SK-N-SH (cell line): ENCODE measurements around the gene MED27.

Source experiments
- EP300 ChIP-seq, 2 experiments: IDR thresholded peaks; 2 replicates each; pipeline versions ENCODE4 v1.4.0 to v1.6.1; 2012; ENCODE audit warnings: borderline replicate concordance in 1 of 2, low read depth in 1 of 2, low read length in 1 of 2
- FOXM1 ChIP-seq: IDR thresholded peaks from 2 replicates; pipeline ENCODE4 v1.4.0; 2012; ENCODE audit warnings: low read depth, mild to moderate bottlenecking
- TAF1 ChIP-seq: IDR thresholded peaks from 2 replicates; pipeline ENCODE4 v1.6.1; 2012; ENCODE audit warnings: low read depth, mild to moderate bottlenecking, low read length, moderate library complexity, borderline replicate concordance
- TF ChIP-seq, protein P1 (sequence below): fragments of 200-600 bp; sonication (generic); IDR thresholded peaks from 2 replicates; pipeline ENCODE4 v1.6.1; 2017; ENCODE audit warnings: antibody characterized with exemption, mild to moderate bottlenecking, moderate library complexity
- TF ChIP-seq, protein P2 (sequence below): fragments of 150-350 bp; IDR thresholded peaks from 2 replicates; pipeline ENCODE4 v1.6.1; 2017; ENCODE audit warnings: antibody characterized with exemption, low read length, low read depth, borderline replicate concordance

DNA sequence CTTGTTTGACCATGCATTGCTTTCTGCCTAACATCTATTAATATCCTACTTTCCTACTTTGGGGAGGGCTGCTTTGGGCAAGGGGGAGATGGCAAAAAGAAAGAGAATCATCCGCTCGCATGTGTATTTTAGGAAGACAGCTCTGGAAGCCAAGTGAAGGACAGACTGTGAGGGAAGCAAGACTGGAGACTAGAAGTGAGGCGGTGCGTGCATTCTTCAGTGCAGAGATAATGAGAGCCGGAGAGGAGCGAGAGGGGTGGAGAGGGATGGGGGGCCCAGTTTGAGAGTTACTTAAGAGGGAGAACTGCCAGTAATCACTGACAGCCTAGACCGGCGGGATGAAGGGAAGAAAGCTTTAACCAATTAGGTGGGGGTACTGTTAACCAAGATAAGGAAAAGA is 188.1 kb downstream of the MED27 start:
- TF ChIP-seq, protein P1, sequence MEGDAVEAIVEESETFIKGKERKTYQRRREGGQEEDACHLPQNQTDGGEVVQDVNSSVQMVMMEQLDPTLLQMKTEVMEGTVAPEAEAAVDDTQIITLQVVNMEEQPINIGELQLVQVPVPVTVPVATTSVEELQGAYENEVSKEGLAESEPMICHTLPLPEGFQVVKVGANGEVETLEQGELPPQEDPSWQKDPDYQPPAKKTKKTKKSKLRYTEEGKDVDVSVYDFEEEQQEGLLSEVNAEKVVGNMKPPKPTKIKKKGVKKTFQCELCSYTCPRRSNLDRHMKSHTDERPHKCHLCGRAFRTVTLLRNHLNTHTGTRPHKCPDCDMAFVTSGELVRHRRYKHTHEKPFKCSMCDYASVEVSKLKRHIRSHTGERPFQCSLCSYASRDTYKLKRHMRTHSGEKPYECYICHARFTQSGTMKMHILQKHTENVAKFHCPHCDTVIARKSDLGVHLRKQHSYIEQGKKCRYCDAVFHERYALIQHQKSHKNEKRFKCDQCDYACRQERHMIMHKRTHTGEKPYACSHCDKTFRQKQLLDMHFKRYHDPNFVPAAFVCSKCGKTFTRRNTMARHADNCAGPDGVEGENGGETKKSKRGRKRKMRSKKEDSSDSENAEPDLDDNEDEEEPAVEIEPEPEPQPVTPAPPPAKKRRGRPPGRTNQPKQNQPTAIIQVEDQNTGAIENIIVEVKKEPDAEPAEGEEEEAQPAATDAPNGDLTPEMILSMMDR, result no peak
- TF ChIP-seq FOXM1 (no peak), TAF1 (no peak), EP300 (IDR thresholded peaks at IDR 0.05; ENCODE audit: borderline replicate concordance in 1 of 2, low read depth in 1 of 2, low read length in 1 of 2) (no peak)
- TF ChIP-seq, protein P2, sequence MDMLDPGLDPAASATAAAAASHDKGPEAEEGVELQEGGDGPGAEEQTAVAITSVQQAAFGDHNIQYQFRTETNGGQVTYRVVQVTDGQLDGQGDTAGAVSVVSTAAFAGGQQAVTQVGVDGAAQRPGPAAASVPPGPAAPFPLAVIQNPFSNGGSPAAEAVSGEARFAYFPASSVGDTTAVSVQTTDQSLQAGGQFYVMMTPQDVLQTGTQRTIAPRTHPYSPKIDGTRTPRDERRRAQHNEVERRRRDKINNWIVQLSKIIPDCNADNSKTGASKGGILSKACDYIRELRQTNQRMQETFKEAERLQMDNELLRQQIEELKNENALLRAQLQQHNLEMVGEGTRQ, result no peak
